BLaER1 treated with 17β-estradiol and CSF1 and Interleukin-3, amounts not matched to agents 10 nM and 100 nM (cell line): Measurements from ENCODE around the gene KLHL28.

Source experiments
- H3K27ac ChIP-seq, 11 experiments: shearing (Covaris generic); formaldehyde crosslinking; 2 replicates each; pipeline ENCODE4 v1.8.1; 2022
- H3K27me3 ChIP-seq, 11 experiments: shearing (Covaris generic); formaldehyde crosslinking; 2 replicates each; pipeline ENCODE4 v1.8.1; 2022
- H3K36me3 ChIP-seq, 11 experiments: shearing (Covaris generic); formaldehyde crosslinking; 2 replicates each; pipeline ENCODE4 v1.8.1; 2022
- H3K4me1 ChIP-seq, 10 experiments: shearing (Covaris generic); formaldehyde crosslinking; 2 replicates each; pipeline ENCODE4 v1.8.1; 2022
- H3K4me2 ChIP-seq, 11 experiments: shearing (Covaris generic); formaldehyde crosslinking; 2 replicates each; pipeline ENCODE4 v1.8.1; 2022
- H3K4me3 ChIP-seq, 10 experiments: shearing (Covaris generic); formaldehyde crosslinking; 2 replicates each; pipeline ENCODE4 v1.8.1; 2022
- H3K9ac ChIP-seq, 11 experiments: shearing (Covaris generic); formaldehyde crosslinking; 2 replicates each; pipeline ENCODE4 v1.8.1; 2022
- H3K9me3 ChIP-seq, 11 experiments: shearing (Covaris generic); formaldehyde crosslinking; replicated peaks in 1 of 11; 2 replicates each; pipeline ENCODE4 v1.8.1; 2022
- H4K20me1 ChIP-seq, 11 experiments: shearing (Covaris generic); formaldehyde crosslinking; 2 replicates each; pipeline ENCODE4 v1.8.1; 2022
- Cebpa-rat ChIP-seq, 11 experiments: shearing (Covaris generic); IDR thresholded peaks; 2 replicates each; pipeline ENCODE4 v1.8.1; 2022

Gene KLHL28

DNA sequence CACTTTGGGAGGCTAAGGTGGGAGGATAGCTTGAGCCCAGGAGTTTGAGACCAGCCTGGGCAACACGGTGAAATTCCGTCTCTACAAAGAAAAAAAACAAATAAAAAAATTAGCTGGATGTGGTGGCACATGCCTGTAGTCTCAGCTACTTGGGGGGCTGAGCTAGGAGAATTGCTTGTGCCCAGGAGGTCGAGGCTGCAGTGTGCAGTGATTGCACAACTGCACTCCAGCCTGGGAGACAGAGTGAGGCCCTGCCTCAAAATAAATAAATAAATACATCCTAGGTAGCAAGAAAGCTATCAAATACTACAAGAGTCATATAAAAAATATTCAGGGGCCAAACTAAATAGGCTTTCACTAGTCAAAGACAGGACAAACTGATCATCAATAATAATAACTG lies 6.2 kb downstream of the KLHL28 start:
- TF ChIP-seq Cebpa-rat (IDR thresholded peaks at IDR 0.05): peak in 1 of 11 experiments; percentile 12; a peak in 1 of 22 replicates
- Histone ChIP-seq H3K4me2 (no peak overlapping the region), H3K27ac (no peak overlapping the region), H3K36me3 (peaks cover 19 to 50% (median 37%) of the 10 kb centered on the region in 11 experiments; a peak in 21 of 22 replicates), H4K20me1 (peaks cover 0 to 89% (median 13%) of the 10 kb centered on the region in 11 experiments; a peak in 12 of 22 replicates), H3K9me3 (no peaks in the 10 kb centered on the region), H3K4me1 (peaks cover 12 to 39% (median 16%) of the 10 kb centered on the region in 10 experiments), H3K9ac (no peak overlapping the region), H3K4me3 (no peak overlapping the region), H3K27me3 (no peaks in the 10 kb centered on the region)

DNA sequence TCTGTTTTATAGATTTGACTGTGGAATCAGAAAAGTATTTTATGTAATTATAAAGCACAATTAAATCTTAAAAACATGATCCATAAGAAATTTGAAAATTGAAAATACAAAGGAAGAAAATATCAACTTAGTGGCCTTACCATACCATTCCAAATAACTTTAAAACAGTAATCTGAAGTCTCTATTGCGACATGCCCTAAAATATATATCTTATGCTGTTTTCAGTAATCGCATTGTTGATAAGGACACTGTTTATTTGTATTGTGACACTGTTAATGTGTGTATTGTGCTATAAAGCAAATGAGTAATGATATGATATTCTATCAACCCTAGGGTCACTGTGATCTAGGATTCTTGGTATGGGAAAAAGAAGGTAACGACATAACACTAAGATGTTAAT lies 7.0 kb downstream of the KLHL28 start:
- no peak overlapping the region for H3K27ac ChIP-seq
- peaks cover 0 to 90% (median 12%) of the 10 kb centered on the region in 11 experiments; a peak in 11 of 22 replicates for H4K20me1 ChIP-seq
- peaks cover 19 to 58% (median 38%) of the 10 kb centered on the region in 11 experiments; a peak in 21 of 22 replicates for H3K36me3 ChIP-seq
- H3K4me2 ChIP-seq: no peak overlapping the region
- H3K4me1 ChIP-seq: peaks cover 5 to 32% (median 9%) of the 10 kb centered on the region in 10 experiments; a peak in 19 of 20 replicates
- no peak for TF ChIP-seq Cebpa-rat (IDR thresholded peaks at IDR 0.05)
- no peaks in the 10 kb centered on the region for H3K27me3 ChIP-seq
- H3K9me3 ChIP-seq: no peaks in the 10 kb centered on the region
- no peak overlapping the region for H3K4me3 ChIP-seq
- H3K9ac ChIP-seq: no peak overlapping the region

DNA sequence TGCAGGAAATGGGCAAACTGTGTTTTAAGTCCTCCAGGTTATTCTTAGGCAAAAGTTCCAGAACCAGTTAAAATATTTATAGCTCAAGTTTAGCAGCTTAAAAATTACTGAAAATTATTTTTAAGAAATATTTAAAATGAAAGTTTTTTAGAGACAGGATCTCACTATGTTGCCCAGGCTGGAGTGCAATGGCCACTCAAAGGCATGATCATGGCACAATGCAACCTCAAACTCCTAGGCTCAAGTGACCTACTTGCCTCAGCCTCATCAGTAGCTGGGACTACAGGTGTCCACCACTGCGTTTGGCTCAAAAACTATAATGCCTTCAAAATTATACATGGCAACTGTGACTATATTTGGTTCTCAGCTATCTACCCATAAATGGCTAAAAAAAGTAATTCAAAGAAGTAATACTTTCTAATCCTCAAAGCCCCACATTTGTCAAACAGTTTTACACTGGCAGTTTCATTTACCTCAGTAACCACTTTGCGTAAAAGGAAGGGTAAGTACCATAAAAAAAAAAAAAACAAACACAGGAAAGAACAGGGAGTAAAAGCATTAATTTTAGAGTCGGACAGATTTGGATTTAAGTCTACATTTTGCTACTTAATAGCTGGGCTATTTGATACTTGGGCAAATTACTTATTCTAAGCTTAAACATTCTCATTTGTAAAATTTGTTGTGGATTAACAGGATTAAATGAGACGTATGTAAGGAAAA lies 9.2 kb downstream of the KLHL28 start:
- Histone ChIP-seq H3K4me1 (peaks cover 0 to 13% (median 0%) of the 10 kb centered on the region in 10 experiments; a peak in 5 of 20 replicates), H3K27ac (no peak overlapping the region), H3K4me2 (0 out of 22 replicates have a peak overlapping the region, but pooled peaks of 1 of the 11 experiments have one; percentile 13), H3K4me3 (no peak overlapping the region), H3K36me3 (peaks cover 29 to 80% (median 51%) of the 10 kb centered on the region in 11 experiments; a peak in 21 of 22 replicates), H3K9me3 (0 out of 22 replicates have a peak, but pooled peaks cover 0 to 3% (median 0%) of the 10 kb centered on the region in 11 experiments), H4K20me1 (peaks cover 0 to 89% (median 12%) of the 10 kb centered on the region in 11 experiments; a peak in 10 of 22 replicates), H3K9ac (no peak overlapping the region), H3K27me3 (no peaks in the 10 kb centered on the region)
- no peak for TF ChIP-seq Cebpa-rat (IDR thresholded peaks at IDR 0.05)

DNA sequence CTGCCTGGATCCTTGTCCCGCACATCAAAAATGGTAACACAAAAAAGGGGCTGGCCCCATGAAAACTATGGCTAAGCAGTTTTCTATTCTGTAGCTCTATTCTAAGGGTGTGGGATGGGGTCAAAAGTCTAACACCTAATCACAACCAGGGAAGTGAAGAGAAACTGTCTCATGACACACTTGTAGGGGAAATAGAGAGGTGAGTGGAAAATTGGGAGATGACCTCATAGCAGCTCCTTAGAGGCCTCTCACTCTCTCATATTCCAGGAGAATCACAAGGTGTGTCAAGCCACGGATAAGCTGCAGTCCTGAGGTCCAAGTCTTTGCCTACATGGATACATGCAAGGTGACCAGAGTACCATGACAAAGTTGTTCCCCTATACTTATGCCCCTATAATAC lies 10.7 kb downstream of the KLHL28 start:
- H3K9me3 ChIP-seq: peaks cover 0 to 7% (median 5%) of the 10 kb centered on the region in 11 experiments; a peak in 7 of 22 replicates
- H4K20me1 ChIP-seq: peaks cover 0 to 87% (median 12%) of the 10 kb centered on the region in 11 experiments; a peak in 10 of 22 replicates
- H3K9ac ChIP-seq: no peak overlapping the region
- TF ChIP-seq Cebpa-rat (IDR thresholded peaks at IDR 0.05): no peak
- no peak overlapping the region for H3K27ac ChIP-seq
- H3K36me3 ChIP-seq: peaks cover 40 to 84% (median 61%) of the 10 kb centered on the region in 11 experiments
- no peak overlapping the region for H3K4me2 ChIP-seq
- no peaks in the 10 kb centered on the region for H3K27me3 ChIP-seq
- H3K4me1 ChIP-seq: peaks cover 0 to 13% (median 0%) of the 10 kb centered on the region in 10 experiments; a peak in 5 of 20 replicates
- no peak overlapping the region for H3K4me3 ChIP-seq

DNA sequence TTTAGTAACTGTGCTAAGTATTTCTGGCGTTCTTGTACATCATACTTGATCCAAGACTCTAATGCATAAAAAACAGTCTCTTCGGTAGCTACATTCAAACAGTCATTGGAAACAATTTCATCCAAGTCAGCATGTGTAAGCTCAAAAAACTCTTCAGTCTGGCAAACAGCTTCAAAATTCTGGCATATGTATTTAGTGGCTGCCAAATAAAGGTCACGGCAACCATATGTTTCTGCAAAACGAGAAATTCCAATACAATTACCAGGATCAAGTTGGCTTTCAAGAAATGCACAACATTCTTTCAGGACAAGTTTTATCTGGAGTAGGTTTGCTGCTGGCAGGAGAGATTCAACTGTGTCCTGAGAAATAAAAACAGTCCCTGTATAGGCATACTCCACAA lies 16.5 kb downstream of the KLHL28 start:
- H4K20me1 ChIP-seq: peaks cover 0 to 58% (median 0%) of the 10 kb centered on the region in 11 experiments; a peak in 3 of 22 replicates
- peaks cover 59 to 100% (median 83%) of the 10 kb centered on the region in 11 experiments for H3K36me3 ChIP-seq
- no peak overlapping the region for H3K27ac ChIP-seq
- no peak overlapping the region for H3K4me3 ChIP-seq
- no peak overlapping the region for H3K4me2 ChIP-seq
- no peaks in the 10 kb centered on the region for H3K4me1 ChIP-seq
- no peak for TF ChIP-seq Cebpa-rat (IDR thresholded peaks at IDR 0.05)
- no peak overlapping the region for H3K9ac ChIP-seq
- no peaks in the 10 kb centered on the region for H3K27me3 ChIP-seq
- peaks cover 2 to 22% (median 11%) of the 10 kb centered on the region in 11 experiments; a peak in 15 of 22 replicates for H3K9me3 ChIP-seq

DNA sequence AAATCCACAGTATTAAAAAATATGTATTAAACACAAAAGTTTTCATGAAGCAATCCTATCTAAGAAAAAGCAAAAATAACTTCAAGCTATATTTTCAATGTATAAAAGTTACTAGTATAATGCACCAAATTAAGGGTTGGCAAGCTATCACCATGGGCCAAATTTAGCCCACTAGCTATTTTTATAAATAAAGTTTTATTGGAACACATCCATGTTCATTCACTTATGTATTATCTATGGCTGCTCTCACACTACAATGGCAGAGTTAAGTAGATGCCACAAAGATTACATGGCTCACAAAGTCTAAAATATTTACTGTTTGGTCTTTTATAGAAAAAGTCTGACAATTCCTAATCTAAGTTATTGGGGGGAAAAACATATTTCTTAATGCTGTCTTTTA lies 17.6 kb downstream of the KLHL28 start:
- Histone ChIP-seq H3K4me3 (no peak overlapping the region), H3K4me2 (no peak overlapping the region), H3K27ac (no peak overlapping the region), H3K9me3 (peaks cover 5 to 33% (median 21%) of the 10 kb centered on the region in 11 experiments), H3K36me3 (peaks cover 71 to 100% (median 91%) of the 10 kb centered on the region in 11 experiments), H3K27me3 (no peaks in the 10 kb centered on the region), H4K20me1 (peaks cover 0 to 47% (median 0%) of the 10 kb centered on the region in 11 experiments; a peak in 3 of 22 replicates), H3K4me1 (no peaks in the 10 kb centered on the region), H3K9ac (no peak overlapping the region)
- no peak for TF ChIP-seq Cebpa-rat (IDR thresholded peaks at IDR 0.05)

DNA sequence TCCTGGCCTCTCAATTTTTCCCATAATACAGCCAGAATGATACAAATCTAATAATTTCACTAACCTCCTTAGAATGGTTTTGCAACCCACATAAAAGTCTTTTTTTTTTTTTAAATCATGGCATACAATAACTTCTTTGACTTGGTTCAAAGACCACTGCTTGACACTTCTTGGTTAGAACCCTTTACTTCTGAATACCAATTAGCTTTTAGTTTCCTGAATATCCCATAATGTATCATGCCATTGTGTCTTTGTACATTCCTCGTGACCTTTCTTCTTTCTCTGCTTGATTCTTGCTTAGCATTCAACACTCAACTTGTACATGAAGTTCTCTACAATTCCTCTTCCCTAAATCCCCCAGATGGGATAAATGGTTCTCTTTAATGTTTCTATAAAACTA lies 19.3 kb downstream of the KLHL28 start:
- TF ChIP-seq Cebpa-rat (IDR thresholded peaks at IDR 0.05): no peak
- peaks cover 0 to 33% (median 0%) of the 10 kb centered on the region in 11 experiments; a peak in 3 of 22 replicates for H4K20me1 ChIP-seq
- H3K27me3 ChIP-seq: no peaks in the 10 kb centered on the region
- H3K4me2 ChIP-seq: no peak overlapping the region
- H3K4me1 ChIP-seq: no peaks in the 10 kb centered on the region
- no peak overlapping the region for H3K4me3 ChIP-seq
- H3K36me3 ChIP-seq: peaks cover 86 to 100% (median 97%) of the 10 kb centered on the region in 11 experiments
- peaks cover 5 to 40% (median 32%) of the 10 kb centered on the region in 11 experiments for H3K9me3 ChIP-seq
- H3K27ac ChIP-seq: no peak overlapping the region
- H3K9ac ChIP-seq: no peak overlapping the region

DNA sequence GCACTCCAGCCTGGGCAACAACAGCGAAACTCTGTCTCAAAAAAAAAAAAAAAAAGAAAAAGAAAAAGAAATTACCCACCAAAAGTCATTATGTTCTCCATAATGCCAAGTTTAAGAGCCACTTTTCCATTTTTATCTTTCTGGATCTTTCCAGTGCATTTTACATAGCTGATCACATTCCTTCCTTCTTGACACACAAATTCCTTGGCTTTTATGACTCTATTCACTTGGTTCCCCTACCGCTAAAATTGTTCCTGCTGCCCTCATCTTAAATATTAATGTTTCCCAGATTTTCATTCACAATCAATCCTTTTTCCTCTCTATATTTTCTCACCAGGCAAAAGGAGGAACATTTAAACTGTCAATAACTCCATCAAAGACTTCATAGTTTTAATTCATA lies 20.2 kb downstream of the KLHL28 start:
- H3K36me3 ChIP-seq: peaks cover 84 to 100% (median 96%) of the 10 kb centered on the region in 11 experiments
- no peak overlapping the region for H3K4me2 ChIP-seq
- no peak overlapping the region for H3K9ac ChIP-seq
- H3K4me1 ChIP-seq: no peaks in the 10 kb centered on the region
- no peak for TF ChIP-seq Cebpa-rat (IDR thresholded peaks at IDR 0.05)
- no peaks in the 10 kb centered on the region for H3K27me3 ChIP-seq
- peaks cover 0 to 37% (median 30%) of the 10 kb centered on the region in 11 experiments; a peak in 21 of 22 replicates for H3K9me3 ChIP-seq
- no peak overlapping the region for H3K27ac ChIP-seq
- H3K4me3 ChIP-seq: no peak overlapping the region
- peaks cover 0 to 26% (median 0%) of the 10 kb centered on the region in 11 experiments; a peak in 3 of 22 replicates for H4K20me1 ChIP-seq

DNA sequence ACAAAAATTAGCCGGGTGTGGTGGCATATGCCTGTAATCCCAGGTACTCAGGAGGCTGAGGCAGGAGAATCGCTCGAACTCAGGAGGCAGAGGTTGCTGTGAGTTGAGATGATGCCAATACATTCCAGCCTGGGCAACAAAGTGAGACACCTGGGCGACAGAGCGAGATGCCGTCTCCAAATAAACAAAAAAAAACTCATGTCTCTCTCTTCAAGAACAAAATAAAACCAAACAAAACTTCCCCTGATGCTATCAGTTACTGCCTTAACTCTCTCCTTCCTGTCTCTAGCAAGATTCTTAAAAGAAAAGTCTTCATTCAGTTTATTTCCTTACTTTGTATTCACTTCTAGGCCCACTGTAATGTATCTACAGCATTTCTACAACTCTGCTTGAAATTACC lies 20.8 kb downstream of the KLHL28 start:
- no peak overlapping the region for H3K27ac ChIP-seq
- peaks cover 79 to 100% (median 91%) of the 10 kb centered on the region in 11 experiments for H3K36me3 ChIP-seq
- peaks cover 0 to 37% (median 30%) of the 10 kb centered on the region in 11 experiments; a peak in 21 of 22 replicates for H3K9me3 ChIP-seq
- H3K27me3 ChIP-seq: no peaks in the 10 kb centered on the region
- H3K4me2 ChIP-seq: no peak overlapping the region
- no peak overlapping the region for H3K4me3 ChIP-seq
- H4K20me1 ChIP-seq: peaks cover 0 to 20% (median 0%) of the 10 kb centered on the region in 11 experiments; a peak in 3 of 22 replicates
- no peak overlapping the region for H3K9ac ChIP-seq
- no peak for TF ChIP-seq Cebpa-rat (IDR thresholded peaks at IDR 0.05)
- H3K4me1 ChIP-seq: no peaks in the 10 kb centered on the region
